T-cell (primary cell): ENCODE results near the gene NELL1. TPM values are rescaled to one million over a fixed set of nuclear protein-coding genes. Genes with fewer than 3 reads are reported as not detected.
A peak's percentile ranks its signal among the peaks of the same experiment; 100 is the strongest.

Source experiments
- ATAC-seq, 4 experiments: fragments of 200-7000 bp in 3 of 4; fragments of 150-1000 bp in 1 of 4; cut with Tn5 transposase; replicated peaks in 1 of 4; 1 replicate in 3 of 4; 2 replicates in 1 of 4; pipeline ENCODE4 v1.10.0; 2021; ENCODE audit warnings: moderate library complexity in 3 of 4, mild to moderate bottlenecking in 2 of 4, moderate number of reproducible peaks in 1 of 4
- CTCF ChIA-PET, 2 donors: fragments of 300-600 bp; sonication (Branson Sonifier 250); formaldehyde crosslinking; loops; one replicate each; lab custom pipeline; 2022; ENCODE audit warnings: antibody characterized with exemption in 2 of 2; lab: Charles Lee
- POLR2A ChIA-PET, 2 donors: fragments of 300-600 bp; sonication (Branson Sonifier 250); formaldehyde crosslinking; loops; one replicate each; lab custom pipeline; 2022; ENCODE audit warnings: antibody characterized with exemption in 2 of 2; lab: Charles Lee
- DNase-seq, 35 experiments: peaks; one replicate each; pipeline versions ENCODE4 v3.0.0 to v3.0.0-alpha.2; 2013 to 2023
- H3K27ac ChIP-seq: one replicate; pipeline ENCODE4 v1.5.1; 2013; ENCODE audit warnings: low read length
- H3K27me3 ChIP-seq, 2 experiments: replicated peaks in 1 of 2; 1 replicate in 1 of 2; 2 replicates in 1 of 2; pipeline versions ENCODE4 v1.6.1 to v1.7.0; 2013; ENCODE audit warnings: low read length in 1 of 2, mixed read lengths in 1 of 2; ENCODE audit not compliant: control insufficient read depth in 2 of 2, insufficient read depth in 2 of 2; ENCODE audit errors: extremely low read depth in 1 of 2
- H3K36me3 ChIP-seq, 2 donors: 1 replicate in 1 of 2; 2 replicates in 1 of 2; pipeline versions ENCODE4 v1.6.1 to v1.7.0; 2013; ENCODE audit warnings: low read length in 1 of 2; ENCODE audit not compliant: control insufficient read depth in 2 of 2, insufficient read depth in 1 of 2; ENCODE audit errors: extremely low read depth in 1 of 2
- H3K4me1 ChIP-seq, 2 experiments: 1 replicate in 1 of 2; 2 replicates in 1 of 2; pipeline versions ENCODE4 v1.6.1 to v1.7.0; 2013; ENCODE audit warnings: low read length in 2 of 2, mixed read lengths in 1 of 2; ENCODE audit not compliant: insufficient read depth in 2 of 2, control insufficient read depth in 1 of 2; ENCODE audit errors: extremely low read depth in 1 of 2
- H3K4me3 ChIP-seq, 2 donors: 1 replicate in 1 of 2; 2 replicates in 1 of 2; pipeline versions ENCODE4 v1.5.1 to v1.7.0; 2013; ENCODE audit warnings: mild to moderate bottlenecking in 2 of 2, low read length in 1 of 2, moderate library complexity in 1 of 2; ENCODE audit not compliant: control insufficient read depth in 1 of 2; ENCODE audit errors: extremely low read depth in 1 of 2
- H3K9me3 ChIP-seq: 2 replicates; pipeline ENCODE4 v1.7.0; 2013
- H3K27ac Mint-ChIP-seq, 2 donors: one replicate each; pipeline ENCODE4 v1.8.0; 2020 to 2021; ENCODE audit warnings: mild to moderate bottlenecking in 2 of 2, mixed read lengths in 2 of 2
- H3K27me3 Mint-ChIP-seq, 2 donors: one replicate each; pipeline ENCODE4 v1.8.0; 2021 to 2022; ENCODE audit warnings: mixed read lengths in 2 of 2
- H3K36me3 Mint-ChIP-seq: one replicate; pipeline ENCODE4 v1.8.0; 2021; ENCODE audit warnings: mixed read lengths
- H3K4me1 Mint-ChIP-seq, 3 donors: one replicate each; pipeline ENCODE4 v1.8.0; 2020 to 2022; ENCODE audit warnings: mixed read lengths in 3 of 3, mild to moderate bottlenecking in 1 of 3
- H3K4me3 Mint-ChIP-seq, 3 donors: one replicate each; pipeline ENCODE4 v1.8.0; 2020 to 2022; ENCODE audit warnings: mild to moderate bottlenecking in 3 of 3, mixed read lengths in 3 of 3, moderate library complexity in 3 of 3
- H3K9me3 Mint-ChIP-seq, 3 donors: one replicate each; pipeline ENCODE4 v1.8.0; 2020 to 2022; ENCODE audit warnings: mixed read lengths in 3 of 3
- WGBS: methylation state at CpG from one replicate; pipeline ENCODE4 v1.1.5; 2013; ENCODE audit warnings: missing lambda C conversion rate; ENCODE audit not compliant: insufficient coverage; 5-methylcytosine and 5-hydroxymethylcytosine counted together
- total RNA-seq, 35 experiments: library from RNA in 6 of 35; stranded (reverse) in 6 of 35; fragments of 120-200 nt in 1 of 35; gene quantifications; one replicate each; pipeline versions ENCODE4 v1.2.1 to v1.2.4 and lab custom pipeline; 2013 to 2026

NELL1 gene
- total RNA-seq, 5 donors from 2014 or later (not counting 1 experiment from before 2014, with no cell fraction given) = not detected

GRCh38 chr11:21494946-21495345, 825.6 kb downstream of the NELL1 start:
- Mint-ChIP-seq H3K27ac (no peak overlapping the region), H3K27me3 (no peaks in the 10 kb centered on the region), H3K4me1 (no peaks in the 10 kb centered on the region), H3K9me3 (peaks cover 0 to 13% (median 9%) of the 10 kb centered on the region in 3 donors), H3K4me3 (no peak overlapping the region), H3K36me3 (no peaks in the 10 kb centered on the region)
- no CpG with 5 or more reads among the region's 4 CpGs for WGBS
- H3K4me1 ChIP-seq = no peaks in the 10 kb centered on the region
- no peaks in the 10 kb centered on the region for H3K27me3 ChIP-seq
- CTCF ChIA-PET = no interaction called here
- ATAC-seq (no peak), DNase-seq (no peak)
- POLR2A ChIA-PET = no interaction called here
- H3K27ac ChIP-seq = no peak overlapping the region
- H3K4me3 ChIP-seq = no peak overlapping the region
- no peaks in the 10 kb centered on the region for H3K36me3 ChIP-seq
- no peaks in the 10 kb centered on the region for H3K9me3 ChIP-seq

GRCh38 chr11:21495879-21496278, 826.5 kb downstream of the NELL1 start:
- ATAC-seq (no peak), DNase-seq (no peak)
- H3K4me1 ChIP-seq = no peaks in the 10 kb centered on the region
- no peak overlapping the region for H3K4me3 ChIP-seq
- ChIA-PET POLR2A (no interaction called here), CTCF (no interaction called here)
- H3K36me3 ChIP-seq = no peaks in the 10 kb centered on the region
- no peaks in the 10 kb centered on the region for H3K9me3 ChIP-seq
- Mint-ChIP-seq H3K27ac (no peak overlapping the region), H3K4me1 (no peaks in the 10 kb centered on the region), H3K4me3 (no peak overlapping the region), H3K9me3 (peaks cover 0 to 12% (median 9%) of the 10 kb centered on the region in 3 donors), H3K27me3 (no peaks in the 10 kb centered on the region), H3K36me3 (no peaks in the 10 kb centered on the region)
- no peaks in the 10 kb centered on the region for H3K27me3 ChIP-seq
- no CpG with 5 or more reads among the region's 1 CpG for WGBS
- no peak overlapping the region for H3K27ac ChIP-seq

GRCh38 chr11:21501245-21501644, 831.9 kb downstream of the NELL1 start:
- Histone ChIP-seq H3K27me3 (no peaks in the 10 kb centered on the region), H3K9me3 (no peaks in the 10 kb centered on the region), H3K27ac (no peak overlapping the region), H3K36me3 (no peaks in the 10 kb centered on the region), H3K4me3 (no peak overlapping the region), H3K4me1 (no peaks in the 10 kb centered on the region)
- DNase-seq (no peak), ATAC-seq (no peak)
- Mint-ChIP-seq H3K9me3 (peaks cover 0 to 16% (median 15%) of the 10 kb centered on the region in 3 donors), H3K36me3 (no peaks in the 10 kb centered on the region), H3K4me3 (no peak overlapping the region), H3K27me3 (no peaks in the 10 kb centered on the region), H3K4me1 (no peaks in the 10 kb centered on the region), H3K27ac (no peak overlapping the region)
- POLR2A ChIA-PET = no interaction called here
- no CpG with 5 or more reads among the region's 1 CpG for WGBS
- CTCF ChIA-PET = no interaction called here

- Histone ChIP-seq H3K27me3 (no peaks in the 10 kb centered on the region), H3K4me1 (no peaks in the 10 kb centered on the region), H3K36me3 (no peaks in the 10 kb centered on the region), H3K4me3 (no peak overlapping the region), H3K9me3 (no peaks in the 10 kb centered on the region), H3K27ac (no peak overlapping the region)
- no peak overlapping the region for H3K4me3 Mint-ChIP-seq
- H3K27ac Mint-ChIP-seq = no peak overlapping the region
- ATAC-seq (no peak), DNase-seq (no peak)
- H3K36me3 Mint-ChIP-seq = no peaks in the 10 kb centered on the region
- CTCF ChIA-PET = no interaction called here
- H3K27me3 Mint-ChIP-seq = no peaks in the 10 kb centered on the region
- POLR2A ChIA-PET = no interaction called here
- no peaks in the 10 kb centered on the region for H3K4me1 Mint-ChIP-seq
- H3K9me3 Mint-ChIP-seq = peaks cover 0 to 15% (median 7%) of the 10 kb centered on the region in 3 donors
- no CpG with 5 or more reads among the region's 1 CpG for WGBS
Observed at GRCh38 chr11:21505070-21505469, 835.7 kb downstream of the NELL1 start.

GRCh38 chr11:21511835-21512440, 842.6 kb downstream of the NELL1 start:
- Histone ChIP-seq H3K4me1 (no peaks in the 10 kb centered on the region), H3K4me3 (no peak overlapping the region), H3K9me3 (no peaks in the 10 kb centered on the region), H3K27me3 (no peaks in the 10 kb centered on the region), H3K36me3 (no peaks in the 10 kb centered on the region), H3K27ac (no peak overlapping the region)
- ChIA-PET CTCF (interaction anchor here in 1 of 2 donors (0.5 to 0.6 kb wide), 2 partner anchors 355 to 400 kb away, joined by 3 read pairs; no protein-coding TSS in a partner anchor), POLR2A (no interaction called here)
- Mint-ChIP-seq H3K4me1 (no peaks in the 10 kb centered on the region), H3K4me3 (no peak overlapping the region), H3K36me3 (no peaks in the 10 kb centered on the region), H3K27me3 (no peaks in the 10 kb centered on the region), H3K9me3 (peaks cover 3 to 11% (median 4%) of the 10 kb centered on the region in 3 donors), H3K27ac (no peak overlapping the region)
- ATAC-seq (no peak), DNase-seq (peak in 2 of 35 experiments; percentile 1 to 4)
- WGBS = 20% methylated on average over 1 of the region's 2 CpGs

- Histone ChIP-seq H3K36me3 (no peaks in the 10 kb centered on the region), H3K27ac (no peak overlapping the region), H3K4me1 (no peaks in the 10 kb centered on the region), H3K4me3 (no peak overlapping the region), H3K9me3 (no peaks in the 10 kb centered on the region), H3K27me3 (no peaks in the 10 kb centered on the region)
- ATAC-seq (no peak), DNase-seq (no peak)
- no CpG with 5 or more reads among the region's 3 CpGs for WGBS
- Mint-ChIP-seq H3K4me1 (no peaks in the 10 kb centered on the region), H3K9me3 (peaks cover 8 to 14% (median 9%) of the 10 kb centered on the region in 3 donors), H3K27me3 (no peaks in the 10 kb centered on the region), H3K27ac (no peak overlapping the region), H3K36me3 (no peaks in the 10 kb centered on the region), H3K4me3 (no peak overlapping the region)
- ChIA-PET POLR2A (no interaction called here), CTCF (no interaction called here)
Observed at GRCh38 chr11:21514316-21514715, 844.9 kb downstream of the NELL1 start.
